HG02970 (cell line): ENCODE data around the gene PSEN1.
A peak's percentile ranks its signal among the peaks of the same experiment; 100 is the strongest.

Experiments used
- ATAC-seq: cut with Tn5 transposase; IDR thresholded peaks from one replicate; pipeline ENCODE4 v1.9.1; 2021; ENCODE audit warnings: mild to moderate bottlenecking, moderate library complexity, moderate number of reproducible peaks; ENCODE audit not compliant: unreplicated experiment, low FRiP score

PSEN1 gene

DNA sequence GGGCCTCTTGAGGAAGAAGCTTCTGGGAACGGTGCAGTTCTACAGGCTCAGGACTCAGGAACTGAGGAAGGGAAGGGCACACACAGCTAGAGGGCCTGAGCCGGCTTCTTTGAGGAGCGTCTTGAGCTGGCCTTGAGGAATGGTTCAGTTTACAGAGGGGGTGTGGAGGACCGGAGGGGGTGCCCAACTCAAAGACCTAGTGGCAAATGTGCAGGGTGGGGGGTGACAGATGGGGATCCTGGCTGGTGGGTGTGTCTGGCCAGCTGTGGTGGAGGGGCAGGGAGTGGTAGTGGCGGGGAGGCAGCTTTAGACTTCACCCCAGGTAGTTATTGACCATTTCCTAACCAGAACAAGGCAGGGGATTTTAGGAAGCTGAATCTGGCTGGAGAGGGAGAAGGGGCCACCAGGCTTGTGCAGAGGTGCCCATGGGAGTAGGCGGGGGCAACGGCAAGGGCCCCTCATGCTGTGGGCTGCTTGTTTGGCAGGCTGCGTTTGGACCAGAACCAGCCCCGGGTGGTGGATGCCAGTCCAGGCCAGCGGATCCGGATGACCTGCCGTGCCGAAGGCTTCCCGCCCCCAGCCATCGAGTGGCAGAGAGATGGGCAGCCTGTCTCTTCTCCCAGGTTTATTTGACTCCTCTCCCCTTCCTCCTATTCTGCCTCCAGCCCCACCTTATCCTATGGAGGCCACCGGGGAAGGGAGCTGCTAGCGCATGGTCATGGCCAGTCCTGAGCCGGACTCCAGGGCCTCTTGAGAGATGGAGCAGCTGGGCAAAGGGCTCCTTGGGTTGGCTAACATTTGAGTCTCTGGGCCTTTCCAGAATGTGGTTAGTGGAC lies 128.8 kb downstream of the PSEN1 start:
- ATAC-seq: no peak

- ATAC-seq: no peak
Measured at GRCh38 chr14:73265721-73266046, 129.4 kb downstream of the PSEN1 start.

DNA sequence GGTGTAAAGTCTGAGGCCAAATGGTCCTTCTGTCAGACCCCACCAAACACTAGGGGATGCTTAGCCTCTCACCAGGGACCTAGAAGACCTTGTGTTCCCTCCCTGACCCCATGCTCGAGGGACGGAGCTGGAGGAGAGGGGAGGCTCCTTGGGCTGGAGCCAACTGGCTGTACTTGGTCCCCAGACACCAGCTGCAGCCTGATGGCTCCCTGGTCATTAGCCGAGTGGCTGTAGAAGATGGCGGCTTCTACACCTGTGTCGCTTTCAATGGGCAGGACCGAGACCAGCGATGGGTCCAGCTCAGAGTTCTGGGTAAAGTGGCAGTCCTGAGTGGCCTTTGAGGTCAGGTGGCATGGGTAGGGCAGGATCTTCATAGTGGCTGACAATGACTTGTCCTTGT lies 130.0 kb downstream of the PSEN1 start:
- no peak for ATAC-seq

DNA sequence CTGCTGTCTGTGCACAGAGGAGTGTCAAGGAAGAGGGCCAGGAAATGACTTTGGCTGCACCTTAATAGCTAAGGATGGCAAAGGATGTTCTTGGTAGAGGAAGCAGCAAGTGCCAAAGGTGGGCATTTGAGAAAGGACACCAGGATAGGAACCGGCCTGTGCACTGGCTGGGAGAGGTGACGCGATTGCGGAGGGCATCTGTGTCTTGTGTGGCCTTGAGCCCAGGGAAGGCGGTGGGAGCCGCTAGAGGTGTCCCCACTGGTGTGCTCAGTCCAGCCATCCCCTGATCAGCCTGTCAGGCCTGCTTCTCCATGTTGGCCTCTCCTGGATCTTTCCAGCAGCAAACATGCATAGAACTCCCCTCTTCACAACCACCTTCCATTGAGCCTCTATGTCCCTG lies 131.2 kb downstream of the PSEN1 start:
- no peak for ATAC-seq

- peak; percentile 75 for ATAC-seq
Measured at GRCh38 chr14:73269729-73270531, 133.6 kb downstream of the PSEN1 start.

GRCh38 chr14:73272393-73272792 lies 136.1 kb downstream of the PSEN1 start:
- no peak for ATAC-seq
